HEK293 (cell line): ENCODE results near the gene FADS1.
A peak's percentile ranks its signal among the peaks of the same experiment; 100 is the strongest.

Experiments used
- CTCF ChIA-PET: fragments of 350-600 bp; formaldehyde crosslinking; extraction: SDS; loops from one replicate; lab custom pipeline; 2021; ENCODE audit warnings: antibody characterized with exemption; lab: Yijun Ruan, JAX
- POLR2A ChIA-PET: fragments of 300-600 bp; formaldehyde crosslinking; extraction: SDS; loops from one replicate; lab custom pipeline; 2020; ENCODE audit warnings: antibody characterized with exemption, inconsistent platforms; lab: Yijun Ruan, JAX
- H3K27ac ChIP-seq: fragments of 200-500 bp; sonication (Bioruptor generic); 2 replicates; pipeline ENCODE4 v1.5.1; 2014; ENCODE audit warnings: low read depth, low read length, control low read depth, inconsistent platforms; ENCODE audit errors: extremely low read depth
- H3K36me3 ChIP-seq, 2 experiments: fragments of 200-500 bp in 1 of 2; sonication (Bioruptor generic) in 1 of 2; 1 replicate in 1 of 2; 2 replicates in 1 of 2; pipeline ENCODE4 v1.5.1; 2014 to 2017; ENCODE audit warnings: inconsistent platforms in 2 of 2, low read length in 2 of 2; ENCODE audit not compliant: control insufficient read depth in 2 of 2, insufficient read depth in 1 of 2
- H3K4me1 ChIP-seq: fragments of 200-500 bp; sonication (Bioruptor generic); 2 replicates; pipeline ENCODE4 v1.5.1; 2014; ENCODE audit warnings: mild to moderate bottlenecking, low read length, inconsistent platforms; ENCODE audit not compliant: control insufficient read depth, insufficient read depth
- H3K4me3 ChIP-seq: 2 replicates; pipeline ENCODE4 v1.5.1; 2011; ENCODE audit warnings: low read depth, mild to moderate bottlenecking, control low read depth, low read length, moderate library complexity
- H3K9me3 ChIP-seq: fragments of 200-500 bp; sonication (Bioruptor generic); 2 replicates; pipeline ENCODE4 v1.5.1; 2014; ENCODE audit warnings: low read depth, low read length, inconsistent platforms; ENCODE audit not compliant: control insufficient read depth, insufficient read depth
- AEBP2 ChIP-seq: fragments of 450-650 bp; formaldehyde crosslinking; IDR thresholded peaks from 2 replicates; pipeline ENCODE4 v1.5.1; 2016; ENCODE audit warnings: missing biosample characterization, missing genetic modification characterization, borderline replicate concordance
- GLI4 ChIP-seq: fragments of 450-650 bp; formaldehyde crosslinking; IDR thresholded peaks from 2 replicates; pipeline ENCODE4 v1.5.1; 2016; ENCODE audit warnings: missing biosample characterization, missing genetic modification characterization
- HIC1 ChIP-seq: fragments of 450-650 bp; formaldehyde crosslinking; IDR thresholded peaks from 2 replicates; pipeline ENCODE4 v1.5.1; 2016; ENCODE audit warnings: missing biosample characterization, missing genetic modification characterization
- INSM2 ChIP-seq: fragments of 450-650 bp; formaldehyde crosslinking; IDR thresholded peaks from 2 replicates; pipeline ENCODE4 v1.5.1; 2016; ENCODE audit warnings: missing biosample characterization, missing genetic modification characterization
- KLF7 ChIP-seq: fragments of 450-650 bp; formaldehyde crosslinking; IDR thresholded peaks from 2 replicates; pipeline ENCODE4 v1.5.1; 2016; ENCODE audit warnings: missing biosample characterization, missing genetic modification characterization, borderline replicate concordance
- PRDM1 ChIP-seq: fragments of 450-650 bp; formaldehyde crosslinking; IDR thresholded peaks from 2 replicates; pipeline ENCODE4; 2016; ENCODE audit warnings: missing biosample characterization, missing genetic modification characterization
- PRDM6 ChIP-seq: fragments of 450-650 bp; formaldehyde crosslinking; IDR thresholded peaks from 2 replicates; pipeline ENCODE4 v1.5.1; 2017; ENCODE audit warnings: missing biosample characterization, missing genetic modification characterization
- SCRT1 ChIP-seq: fragments of 450-650 bp; formaldehyde crosslinking; IDR thresholded peaks from 2 replicates; pipeline ENCODE4 v1.5.1; 2016; ENCODE audit warnings: missing biosample characterization, missing genetic modification characterization, borderline replicate concordance
- ZBTB20 ChIP-seq: fragments of 450-650 bp; formaldehyde crosslinking; IDR thresholded peaks from 2 replicates; pipeline ENCODE4 v1.5.1; 2016; ENCODE audit warnings: missing biosample characterization, missing genetic modification characterization
- ZEB2 ChIP-seq: fragments of 450-650 bp; formaldehyde crosslinking; IDR thresholded peaks from 2 replicates; pipeline ENCODE4 v1.5.1; 2016; ENCODE audit warnings: missing biosample characterization, missing genetic modification characterization
- ZIC2 ChIP-seq: fragments of 450-650 bp; formaldehyde crosslinking; IDR thresholded peaks from 2 replicates; pipeline ENCODE4 v1.5.1; 2016; ENCODE audit warnings: missing biosample characterization, missing genetic modification characterization
- ZNF112 ChIP-seq: fragments of 450-650 bp; formaldehyde crosslinking; IDR thresholded peaks from 2 replicates; pipeline ENCODE4 v1.5.0; 2017; ENCODE audit warnings: missing biosample characterization, missing genetic modification characterization
- ZNF146 ChIP-seq: fragments of 450-650 bp; formaldehyde crosslinking; IDR thresholded peaks from 2 replicates; pipeline ENCODE4 v1.5.1; 2016; ENCODE audit warnings: missing biosample characterization, missing genetic modification characterization
- ZNF26 ChIP-seq: fragments of 450-650 bp; formaldehyde crosslinking; IDR thresholded peaks from 2 replicates; pipeline ENCODE4 v1.5.1; 2016; ENCODE audit warnings: missing biosample characterization, missing genetic modification characterization
- ZNF416 ChIP-seq: fragments of 450-650 bp; formaldehyde crosslinking; IDR thresholded peaks from 2 replicates; pipeline ENCODE4 v1.5.1; 2016; ENCODE audit warnings: missing biosample characterization, missing genetic modification characterization
- ZNF514 ChIP-seq: fragments of 450-650 bp; formaldehyde crosslinking; IDR thresholded peaks from 2 replicates; pipeline ENCODE4 v1.5.1; 2016; ENCODE audit warnings: missing biosample characterization, missing genetic modification characterization
- ZNF555 ChIP-seq: fragments of 450-650 bp; formaldehyde crosslinking; conservative IDR thresholded peaks from 2 replicates; pipeline ENCODE4 v1.5.1; 2017; ENCODE audit warnings: missing biosample characterization, mild to moderate bottlenecking, missing genetic modification characterization, inconsistent platforms
- ZNF558 ChIP-seq: fragments of 450-650 bp; formaldehyde crosslinking; IDR thresholded peaks from 2 replicates; pipeline ENCODE4 v1.5.1; 2016; ENCODE audit warnings: missing biosample characterization, missing genetic modification characterization
- ZNF610 ChIP-seq: fragments of 450-650 bp; formaldehyde crosslinking; IDR thresholded peaks from 2 replicates; pipeline ENCODE4 v1.5.1; 2016; ENCODE audit warnings: missing biosample characterization, missing genetic modification characterization, borderline replicate concordance
- ZNF626 ChIP-seq: fragments of 450-650 bp; sonication (Bioruptor Pico); formaldehyde crosslinking; IDR thresholded peaks from 2 replicates; pipeline ENCODE4 v1.5.1; 2018; ENCODE audit warnings: missing biosample characterization, missing genetic modification characterization, inconsistent platforms
- ZNF701 ChIP-seq: fragments of 450-650 bp; formaldehyde crosslinking; IDR thresholded peaks from 2 replicates; pipeline ENCODE4 v1.5.1; 2016; ENCODE audit warnings: missing biosample characterization, missing genetic modification characterization
- ZNF747 ChIP-seq: fragments of 450-650 bp; formaldehyde crosslinking; IDR thresholded peaks from 2 replicates; pipeline ENCODE4 v1.5.1; 2016; ENCODE audit warnings: missing biosample characterization, missing genetic modification characterization
- ZNF768 ChIP-seq: fragments of 450-650 bp; formaldehyde crosslinking; IDR thresholded peaks from 2 replicates; pipeline ENCODE4 v1.5.1; 2018; ENCODE audit warnings: missing biosample characterization, mild to moderate bottlenecking, missing genetic modification characterization
- ZNF777 ChIP-seq: fragments of 450-650 bp; formaldehyde crosslinking; IDR thresholded peaks from 2 replicates; pipeline ENCODE4 v1.5.1; 2017; ENCODE audit warnings: missing biosample characterization, missing genetic modification characterization, borderline replicate concordance
- ZSCAN16 ChIP-seq: fragments of 450-650 bp; formaldehyde crosslinking; IDR thresholded peaks from 2 replicates; pipeline ENCODE4 v1.5.1; 2016; ENCODE audit warnings: missing biosample characterization, missing genetic modification characterization

Gene FADS1

GRCh38 chr11:61839742-61840141 lies 22.9 kb upstream of the FADS1 start:
- POLR2A ChIA-PET = no interaction called here
- Histone ChIP-seq H3K4me3 (no peak overlapping the region), H3K9me3 (no peaks in the 10 kb centered on the region), H3K27ac (no peak overlapping the region), H3K4me1 (no peaks in the 10 kb centered on the region), H3K36me3 (peaks cover 8 to 21% of the 10 kb centered on the region in 2 experiments; a peak in 2 of 3 replicates)
- CTCF ChIA-PET = interaction anchor here (1.0 kb wide), 1 partner anchor 11 kb away, joined by 3 read pairs; the partner anchor contains the start of gene FADS2
- TF ChIP-seq ZNF747 (tag by site-specific recombination) (no peak), ZNF146 (tag by site-specific recombination) (peak; percentile 96)

- Histone ChIP-seq H3K27ac (no peak overlapping the region), H3K4me1 (no peaks in the 10 kb centered on the region), H3K4me3 (no peak overlapping the region), H3K9me3 (no peaks in the 10 kb centered on the region), H3K36me3 (peaks cover 8 to 21% of the 10 kb centered on the region in 2 experiments; a peak in 2 of 3 replicates)
- ChIA-PET POLR2A (interaction anchor here (0.7 kb wide), 1 partner anchor 10 kb away, joined by 3 read pairs; no protein-coding TSS in a partner anchor), CTCF (no interaction called here)
- TF ChIP-seq ZNF610 (tag by site-specific recombination) (no peak), ZNF26 (tag by site-specific recombination) (no peak), ZNF747 (tag by site-specific recombination) (no peak), ZNF555 (no peak), ZNF112 (tag by site-specific recombination) (no peak), KLF7 (tag by site-specific recombination) (no peak), ZNF777 (tag by site-specific recombination) (no peak), AEBP2 (no peak), ZNF514 (no peak), ZNF558 (no peak), PRDM1 (tag by site-specific recombination) (no peak), INSM2 (tag by site-specific recombination) (no peak), ZIC2 (no peak)
These were observed 22.1 kb upstream of the FADS1 start for GRCh38 chr11:61838921-61839320.

- Histone ChIP-seq H3K4me3 (no peak overlapping the region), H3K36me3 (peaks cover 8 to 21% of the 10 kb centered on the region in 2 experiments; a peak in 2 of 3 replicates)
- POLR2A ChIA-PET = interaction anchor here (0.7 kb wide), 1 partner anchor 9 kb away, joined by 3 read pairs; no protein-coding TSS in a partner anchor
- TF ChIP-seq ZSCAN16 (no peak), ZEB2 (tag by site-specific recombination) (no peak), PRDM6 (tag by site-specific recombination) (no peak), ZNF701 (no peak), ZNF416 (tag by site-specific recombination) (no peak), ZNF626 (tag by site-specific recombination) (no peak), GLI4 (tag by site-specific recombination) (no peak), HIC1 (tag by site-specific recombination) (no peak), ZNF768 (tag by site-specific recombination) (no peak), ZBTB20 (tag by site-specific recombination) (no peak), SCRT1 (tag by site-specific recombination) (no peak)
These were observed 21.7 kb upstream of the FADS1 start for GRCh38 chr11:61838501-61838900.

More at GRCh38 chr11:61838501-61838900, 21.7 kb upstream of the FADS1 start:
- Histone ChIP-seq H3K9me3 (no peaks in the 10 kb centered on the region), H3K4me1 (no peaks in the 10 kb centered on the region), H3K27ac (no peak overlapping the region)
- CTCF ChIA-PET = no interaction called here
